GM12878 (cell line): Measurements from ENCODE around the gene FARS2. TPM values are rescaled to one million over a fixed set of nuclear protein-coding genes. Genes with fewer than 3 reads are reported as not detected.
A peak's percentile ranks its signal among the peaks of the same experiment; 100 is the strongest.

ENCODE experiments used
- ATAC-seq: fragments of 200-7000 bp; cut with Tn5 transposase; 3 replicates; pipeline ENCODE4 v1.9.1; 2020; ENCODE audit warnings: mild to moderate bottlenecking, moderate library complexity
- BruUV-seq: library from RNA; stranded (reverse); fragments of 400-500 nt; replicated peaks from 2 replicates; lab custom pipeline; 2021; lab: Mats Ljungman, UMichigan
- CTCF ChIA-PET: fragments of 300-600 bp; sonication (Branson Sonifier 250); formaldehyde crosslinking; extraction: SDS; loops from one replicate; lab custom pipeline; 2021; ENCODE audit warnings: inconsistent platforms; lab: Yijun Ruan, JAX
- POLR2A ChIA-PET: fragments of 350-600 bp; formaldehyde crosslinking; extraction: SDS; loops from one replicate; lab custom pipeline; 2021; ENCODE audit warnings: inconsistent platforms; lab: Charles Lee
- RAD21 ChIA-PET: fragments of 300-600 bp; sonication (Branson Sonifier 250); formaldehyde crosslinking; loops from one replicate; lab custom pipeline; 2023; ENCODE audit warnings: antibody characterized with exemption; ENCODE audit not compliant: unreplicated experiment; lab: Charles Lee
- SMC1A ChIA-PET: fragments of 300-600 bp; sonication (Branson Sonifier 250); formaldehyde crosslinking; loops from one replicate; lab custom pipeline; 2023; ENCODE audit not compliant: unreplicated experiment, uncharacterized antibody; lab: Charles Lee
- DNase-seq: peaks from one replicate; pipeline ENCODE4 v3.0.0-alpha.2; 2011; ENCODE audit warnings: low read depth, low spot score
- FAIRE-seq: peaks from 3 replicates; lab custom pipeline; 2011; peaks lifted over from hg19 to GRCh38; lab: Jason Lieb, UNC
- H2AFZ ChIP-seq: 2 replicates; pipeline ENCODE4 v1.6.0; 2011; ENCODE audit warnings: low read depth, low read length, control low read depth; ENCODE audit not compliant: control insufficient read depth
- H3K27ac ChIP-seq: 2 replicates; pipeline ENCODE4 v1.5.1; 2011; ENCODE audit warnings: control low read depth; ENCODE audit not compliant: control insufficient read depth, insufficient read depth
- H3K27me3 ChIP-seq, 2 experiments: replicated peaks in 1 of 2; 2 replicates each; pipeline versions ENCODE4 v1.6.0 to v1.6.1; 2011; ENCODE audit warnings: low read length in 1 of 2; ENCODE audit not compliant: control insufficient read depth in 2 of 2, insufficient read depth in 2 of 2
- H3K36me3 ChIP-seq, 2 experiments: 2 replicates each; pipeline ENCODE4 v1.5.1; 2011; ENCODE audit warnings: low read length in 1 of 2; ENCODE audit not compliant: control insufficient read depth in 2 of 2, insufficient read depth in 2 of 2
- H3K4me1 ChIP-seq: 2 replicates; pipeline ENCODE4 v1.6.1; 2011; ENCODE audit warnings: mild to moderate bottlenecking, low read length, moderate library complexity, mixed read lengths; ENCODE audit not compliant: control insufficient read depth, insufficient read depth
- H3K4me2 ChIP-seq: 2 replicates; pipeline ENCODE4 v1.6.0; 2011; ENCODE audit warnings: control low read depth; ENCODE audit not compliant: control insufficient read depth, insufficient read depth
- H3K4me3 ChIP-seq: fragments of 200-600 bp; sonication (generic); 2 replicates; pipeline ENCODE4 v1.5.1; 2016
- H3K79me2 ChIP-seq: 2 replicates; pipeline ENCODE4 v1.6.0; 2011; ENCODE audit warnings: low read length; ENCODE audit not compliant: control insufficient read depth, insufficient read depth
- H3K9ac ChIP-seq: 2 replicates; pipeline ENCODE4 v1.8.0; 2011; ENCODE audit warnings: low read length, control low read depth, mixed read lengths; ENCODE audit not compliant: control insufficient read depth, insufficient read depth
- H3K9me3 ChIP-seq: replicated peaks from 3 replicates; pipeline ENCODE4 v1.5.1; 2011; ENCODE audit warnings: mild to moderate bottlenecking, low read length; ENCODE audit not compliant: control insufficient read depth, insufficient read depth
- H4K20me1 ChIP-seq: 2 replicates; pipeline ENCODE4 v1.6.0; 2011; ENCODE audit not compliant: control insufficient read depth, insufficient read depth
- BHLHE40 ChIP-seq, 2 experiments: fragments of 450-650 bp in 1 of 2; IDR thresholded peaks; 2 replicates each; pipeline ENCODE4 v1.6.1; 2011 to 2017; ENCODE audit warnings: low read depth in 2 of 2, borderline replicate concordance in 1 of 2, improper control_type of control experiment in 1 of 2, low read length in 1 of 2, mild to moderate bottlenecking in 1 of 2
- NFYB ChIP-seq: IDR thresholded peaks from 2 replicates; pipeline ENCODE4 v1.6.1; 2011; ENCODE audit warnings: low read depth, mild to moderate bottlenecking, low read length, improper control_type of control experiment, moderate library complexity; ENCODE audit not compliant: insufficient read depth
- SREBF1 ChIP-seq: IDR thresholded peaks from 2 replicates; pipeline ENCODE4 v1.6.1; 2012; ENCODE audit warnings: mild to moderate bottlenecking, low read length
- SUZ12 ChIP-seq: fragments of 200-600 bp; sonication (generic); IDR thresholded peaks from one replicate; pipeline ENCODE4 v1.6.1; 2018; ENCODE audit warnings: antibody characterized with exemption, mild to moderate bottlenecking; ENCODE audit not compliant: unreplicated experiment
- ZBED1 ChIP-seq: IDR thresholded peaks from 2 replicates; pipeline ENCODE4 v1.6.1; 2016; ENCODE audit warnings: borderline replicate concordance
- WGBS: methylation state at CpG from one replicate; pipeline ENCODE4 v1.1.6; 2016; ENCODE audit warnings: low lambda C conversion rate; ENCODE audit not compliant: insufficient replicate concordance, insufficient coverage; ENCODE audit errors: missing lambda C conversion rate; 5-methylcytosine and 5-hydroxymethylcytosine counted together
- in situ Hi-C: fragments of 300-500 bp; cut with MboI; formaldehyde crosslinking; loops from 9 replicates; pipeline ENCODE4 v1.14.3; 2018; ENCODE audit warnings: mixed read lengths
- intact Hi-C: fragments of 100-400 bp; cut with micrococcal nuclease; formaldehyde crosslinking; loops from one replicate; pipeline ENCODE4 v1.14.2; 2022; ENCODE audit not compliant: unreplicated experiment
- polyA plus RNA-seq, 11 experiments: library from polyadenylated mRNA; depleted of rRNA in 4 of 11; unstranded in 6 of 11; stranded (reverse) in 5 of 11; fragments of >200 nt; fragmentation: Nextera tagmentation in 4 of 11; fragmentation: Illumina TruSeq in 1 of 11; extraction: Ambion mirVana in 4 of 11; extraction: Trizol in 1 of 11; gene quantifications; 1 replicate in 1 of 11; 2 replicates in 10 of 11; pipeline versions ENCODE4 v1.2.1 to v1.2.3, GENCODE V29; 2011 to 2016; ENCODE audit warnings: inconsistent platforms in 2 of 11, missing spikeins in 2 of 11, low read depth in 1 of 11
- total RNA-seq, 4 experiments: library from RNA; depleted of rRNA in 3 of 4; stranded (reverse); fragments of >200 nt in 3 of 4; fragmentation: Illumina TruSeq in 1 of 4; extraction: Trizol in 1 of 4; gene quantifications; 2 replicates each; pipeline versions ENCODE4 v1.2.1 to v1.2.3, GENCODE V29; 2013 to 2021
- TF ChIP-seq, protein P1 (sequence below): IDR thresholded peaks from 2 replicates; pipeline ENCODE4 v1.6.1; 2011; ENCODE audit warnings: borderline replicate concordance, low read depth, mild to moderate bottlenecking, moderate library complexity, low read length; ENCODE audit not compliant: insufficient read depth, poor library complexity, severe bottlenecking

FARS2 gene
- total and polyA plus RNA-seq, 10 of the 15 experiments (the other 5 are each of a cell fraction or from before 2014, with no cell fraction given): 16.8 to 46.7 (median 25.6) TPM

DNA sequence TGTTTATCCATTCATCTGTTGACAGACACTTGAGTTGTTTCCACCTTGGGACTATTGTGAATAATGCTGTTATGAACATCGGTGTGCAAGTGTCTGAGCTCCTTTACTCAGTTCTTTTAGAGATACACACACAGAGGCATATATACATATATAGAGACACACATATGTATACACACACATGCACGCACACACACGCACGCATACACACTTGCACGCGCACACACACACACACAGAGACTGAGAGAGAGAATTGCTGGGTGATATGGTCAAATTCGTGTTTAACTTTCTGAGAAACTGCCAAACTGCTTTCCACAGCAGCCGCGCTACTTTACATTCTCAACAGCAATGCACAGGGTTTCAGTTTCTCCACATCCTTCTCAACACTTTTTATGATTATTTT lies 273.3 kb downstream of the FARS2 start:
- H3K4me2 ChIP-seq: no peak overlapping the region
- ChIA-PET POLR2A (interaction anchor here (0.5 kb wide), 1 partner anchor 804 kb away, joined by 3 read pairs; no protein-coding TSS in a partner anchor), CTCF (interaction anchor here (1.0 to 1.4 kb wide), 2 partner anchors 19 to 64 kb away, joined by 3 read pairs; no protein-coding TSS in a partner anchor), RAD21 (interaction anchor here (0.6 kb wide), 1 partner anchor 1144 kb away, joined by 3 read pairs; no protein-coding TSS in a partner anchor), SMC1A (interaction anchor here (0.7 kb wide), 2 partner anchors 9 to 42 kb away, joined by 3 to 4 read pairs; no protein-coding TSS in a partner anchor)
- H3K27ac ChIP-seq: no peak overlapping the region
- H3K4me3 ChIP-seq: no peak overlapping the region
- ATAC-seq (no peak), FAIRE-seq (no peak), DNase-seq (no peak)
- no peaks in the 10 kb centered on the region for H4K20me1 ChIP-seq
- in situ Hi-C loops: no loop called here
- WGBS: 81% methylated on average over 9 of the region's 9 CpGs
- no peaks in the 10 kb centered on the region for H3K27me3 ChIP-seq
- H3K9ac ChIP-seq: no peak overlapping the region
- no peaks in the 10 kb centered on the region for H3K79me2 ChIP-seq
- intact Hi-C loops: no loop called here
- no peaks in the 10 kb centered on the region for H3K36me3 ChIP-seq
- no peak overlapping the region for H2AFZ ChIP-seq
- no TSS peak for BruUV-seq
- TF ChIP-seq BHLHE40 (IDR thresholded peaks at IDR 0.05; ENCODE audit: borderline replicate concordance in 1 of 2, low read depth in 2 of 2, low read length in 1 of 2): no peak
- TF ChIP-seq SREBF1: no peak
- no peak for TF ChIP-seq SUZ12
- no peak for TF ChIP-seq NFYB
- TF ChIP-seq ZBED1: no peak
- TF ChIP-seq, protein P1, sequence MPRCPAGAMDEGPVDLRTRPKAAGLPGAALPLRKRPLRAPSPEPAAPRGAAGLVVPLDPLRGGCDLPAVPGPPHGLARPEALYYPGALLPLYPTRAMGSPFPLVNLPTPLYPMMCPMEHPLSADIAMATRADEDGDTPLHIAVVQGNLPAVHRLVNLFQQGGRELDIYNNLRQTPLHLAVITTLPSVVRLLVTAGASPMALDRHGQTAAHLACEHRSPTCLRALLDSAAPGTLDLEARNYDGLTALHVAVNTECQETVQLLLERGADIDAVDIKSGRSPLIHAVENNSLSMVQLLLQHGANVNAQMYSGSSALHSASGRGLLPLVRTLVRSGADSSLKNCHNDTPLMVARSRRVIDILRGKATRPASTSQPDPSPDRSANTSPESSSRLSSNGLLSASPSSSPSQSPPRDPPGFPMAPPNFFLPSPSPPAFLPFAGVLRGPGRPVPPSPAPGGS: peak; percentile 51
- H3K9me3 ChIP-seq: 0 out of 3 replicates have a peak, but pooled peaks cover under 1% of the 10 kb centered on the region
- H3K4me1 ChIP-seq: no peaks in the 10 kb centered on the region
